ENCODE data around the gene SMAGP. TPM values are rescaled to one million over a fixed set of nuclear protein-coding genes. Genes with fewer than 3 reads are reported as not detected.
"Not testable (repeated sequence)": the region's sequence is repeated elsewhere in the genome, so short reads cannot be mapped to it uniquely, and the experiment has no call there.

Gene SMAGP
- total and polyA plus RNA-seq, 4 donors, result 2.4 to 6.4 (median 4.2) TPM

DNA sequence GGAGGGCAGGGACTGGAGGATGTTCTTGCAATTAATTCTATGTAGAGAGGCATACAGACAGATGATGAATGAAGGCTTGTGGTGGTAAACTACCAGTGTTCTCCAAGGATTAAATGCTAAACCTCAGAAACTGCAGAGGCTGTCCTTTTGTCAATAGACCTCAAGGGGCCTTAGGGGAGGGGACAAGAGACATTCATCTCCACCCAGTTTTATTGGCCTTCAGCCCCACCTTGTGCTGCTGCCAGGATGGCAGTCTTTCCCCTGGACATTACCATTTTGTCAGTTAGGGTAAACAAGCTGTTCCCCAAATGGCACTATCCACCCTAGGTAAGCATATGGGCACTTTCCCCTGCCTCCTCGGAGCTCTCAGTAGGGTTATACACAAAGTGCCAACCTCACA, 4.9 kb upstream of the SMAGP start:
- no peak for DNase-seq (ENCODE audit: low spot score)

DNA sequence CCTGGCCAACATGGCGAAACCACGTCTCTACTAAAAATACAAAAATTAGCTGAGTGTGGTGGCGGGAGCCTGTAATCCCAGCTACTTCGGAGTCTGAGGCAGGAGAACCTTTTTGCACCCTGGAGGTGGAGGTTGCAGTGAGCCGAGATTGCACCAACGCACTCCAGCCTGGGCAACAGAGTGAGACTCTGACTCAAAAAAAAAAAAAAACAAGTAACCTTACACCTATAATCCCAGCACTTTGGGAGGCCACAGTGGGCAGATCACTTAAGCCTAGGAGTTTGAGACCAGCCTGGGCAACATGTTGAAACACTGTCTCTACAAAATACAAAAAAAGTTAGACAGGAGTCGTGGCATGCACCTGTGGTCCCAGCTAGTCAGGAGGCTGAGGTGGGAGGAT, 2.6 kb upstream of the SMAGP start:
- WGBS, result 96% methylated on average over 7 of the region's 7 CpGs
- H3K9ac ChIP-seq (ENCODE audit: low read depth in 1 of 2, low read length in 2 of 2); H3K4me3 ChIP-seq (ENCODE audit: low read depth in 1 of 3, low read length in 3 of 3); DNase-seq (ENCODE audit: low spot score); H3K36me3 ChIP-seq (ENCODE audit: control insufficient read depth in 4 of 4, insufficient read depth in 3 of 4, low read depth in 1 of 4, low read length in 3 of 4); H3K9me3 ChIP-seq (ENCODE audit: control insufficient read depth in 4 of 4, low read length in 3 of 4); H3K27ac ChIP-seq (ENCODE audit: low read depth in 1 of 2, low read length in 2 of 2); H3K27me3 ChIP-seq (ENCODE audit: control insufficient read depth in 4 of 4, insufficient read depth in 4 of 4, low read length in 3 of 4): not testable (repeated sequence)
- H3K4me1 ChIP-seq (ENCODE audit: control insufficient read depth in 4 of 4, insufficient read depth in 4 of 4, low read length in 3 of 4), result peaks cover 0 to 17% (median 13%) of the 10 kb centered on the region in 4 donors

More for the DNA sequence above, 4.9 kb upstream of the SMAGP start:
- H3K4me1 ChIP-seq (ENCODE audit: control insufficient read depth in 4 of 4, insufficient read depth in 4 of 4, low read length in 3 of 4), result peaks cover 0 to 12% (median 9%) of the 10 kb centered on the region in 4 donors
- H3K36me3 ChIP-seq (ENCODE audit: control insufficient read depth in 4 of 4, insufficient read depth in 3 of 4, low read depth in 1 of 4, low read length in 3 of 4), result no peaks in the 10 kb centered on the region
- TF ChIP-seq, protein P1, sequence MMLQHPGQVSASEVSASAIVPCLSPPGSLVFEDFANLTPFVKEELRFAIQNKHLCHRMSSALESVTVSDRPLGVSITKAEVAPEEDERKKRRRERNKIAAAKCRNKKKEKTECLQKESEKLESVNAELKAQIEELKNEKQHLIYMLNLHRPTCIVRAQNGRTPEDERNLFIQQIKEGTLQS (IDR thresholded peaks at IDR 0.05), result no peak
- TF ChIP-seq, protein P2, sequence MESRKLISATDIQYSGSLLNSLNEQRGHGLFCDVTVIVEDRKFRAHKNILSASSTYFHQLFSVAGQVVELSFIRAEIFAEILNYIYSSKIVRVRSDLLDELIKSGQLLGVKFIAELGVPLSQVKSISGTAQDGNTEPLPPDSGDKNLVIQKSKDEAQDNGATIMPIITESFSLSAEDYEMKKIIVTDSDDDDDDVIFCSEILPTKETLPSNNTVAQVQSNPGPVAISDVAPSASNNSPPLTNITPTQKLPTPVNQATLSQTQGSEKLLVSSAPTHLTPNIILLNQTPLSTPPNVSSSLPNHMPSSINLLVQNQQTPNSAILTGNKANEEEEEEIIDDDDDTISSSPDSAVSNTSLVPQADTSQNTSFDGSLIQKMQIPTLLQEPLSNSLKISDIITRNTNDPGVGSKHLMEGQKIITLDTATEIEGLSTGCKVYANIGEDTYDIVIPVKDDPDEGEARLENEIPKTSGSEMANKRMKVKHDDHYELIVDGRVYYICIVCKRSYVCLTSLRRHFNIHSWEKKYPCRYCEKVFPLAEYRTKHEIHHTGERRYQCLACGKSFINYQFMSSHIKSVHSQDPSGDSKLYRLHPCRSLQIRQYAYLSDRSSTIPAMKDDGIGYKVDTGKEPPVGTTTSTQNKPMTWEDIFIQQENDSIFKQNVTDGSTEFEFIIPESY (IDR thresholded peaks at IDR 0.05), result no peak
- TF ChIP-seq EGR1 (IDR thresholded peaks at IDR 0.05; ENCODE audit: low read depth in 2 of 2) (no peak), GABPA (IDR thresholded peaks at IDR 0.05 in 1 of 2, conservative IDR thresholded peaks at IDR 0.05 in 1 of 2) (no peak), HNF4A (conservative IDR thresholded peaks at IDR 0.05) (no peak), RXRA (IDR thresholded peaks at IDR 0.05) (no peak), HNF4G (IDR thresholded peaks at IDR 0.05) (no peak), TAF1 (conservative IDR thresholded peaks at IDR 0.05) (no peak), JUND (IDR thresholded peaks at IDR 0.05) (no peak), RAD21 (IDR thresholded peaks at IDR 0.05) (no peak), FOXA1 (IDR thresholded peaks at IDR 0.05) (no peak), NR2F2 (IDR thresholded peaks at IDR 0.05) (no peak), SP1 (IDR thresholded peaks at IDR 0.05) (no peak), YY1 (IDR thresholded peaks at IDR 0.05) (no peak)
- TF ChIP-seq, protein P3, sequence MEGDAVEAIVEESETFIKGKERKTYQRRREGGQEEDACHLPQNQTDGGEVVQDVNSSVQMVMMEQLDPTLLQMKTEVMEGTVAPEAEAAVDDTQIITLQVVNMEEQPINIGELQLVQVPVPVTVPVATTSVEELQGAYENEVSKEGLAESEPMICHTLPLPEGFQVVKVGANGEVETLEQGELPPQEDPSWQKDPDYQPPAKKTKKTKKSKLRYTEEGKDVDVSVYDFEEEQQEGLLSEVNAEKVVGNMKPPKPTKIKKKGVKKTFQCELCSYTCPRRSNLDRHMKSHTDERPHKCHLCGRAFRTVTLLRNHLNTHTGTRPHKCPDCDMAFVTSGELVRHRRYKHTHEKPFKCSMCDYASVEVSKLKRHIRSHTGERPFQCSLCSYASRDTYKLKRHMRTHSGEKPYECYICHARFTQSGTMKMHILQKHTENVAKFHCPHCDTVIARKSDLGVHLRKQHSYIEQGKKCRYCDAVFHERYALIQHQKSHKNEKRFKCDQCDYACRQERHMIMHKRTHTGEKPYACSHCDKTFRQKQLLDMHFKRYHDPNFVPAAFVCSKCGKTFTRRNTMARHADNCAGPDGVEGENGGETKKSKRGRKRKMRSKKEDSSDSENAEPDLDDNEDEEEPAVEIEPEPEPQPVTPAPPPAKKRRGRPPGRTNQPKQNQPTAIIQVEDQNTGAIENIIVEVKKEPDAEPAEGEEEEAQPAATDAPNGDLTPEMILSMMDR (IDR thresholded peaks at IDR 0.05; ENCODE audit: low read depth, low read length, missing input control), result no peak
- TF ChIP-seq, protein P4, sequence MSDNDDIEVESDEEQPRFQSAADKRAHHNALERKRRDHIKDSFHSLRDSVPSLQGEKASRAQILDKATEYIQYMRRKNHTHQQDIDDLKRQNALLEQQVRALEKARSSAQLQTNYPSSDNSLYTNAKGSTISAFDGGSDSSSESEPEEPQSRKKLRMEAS (IDR thresholded peaks at IDR 0.05), result no peak
- TF ChIP-seq, protein P5, sequence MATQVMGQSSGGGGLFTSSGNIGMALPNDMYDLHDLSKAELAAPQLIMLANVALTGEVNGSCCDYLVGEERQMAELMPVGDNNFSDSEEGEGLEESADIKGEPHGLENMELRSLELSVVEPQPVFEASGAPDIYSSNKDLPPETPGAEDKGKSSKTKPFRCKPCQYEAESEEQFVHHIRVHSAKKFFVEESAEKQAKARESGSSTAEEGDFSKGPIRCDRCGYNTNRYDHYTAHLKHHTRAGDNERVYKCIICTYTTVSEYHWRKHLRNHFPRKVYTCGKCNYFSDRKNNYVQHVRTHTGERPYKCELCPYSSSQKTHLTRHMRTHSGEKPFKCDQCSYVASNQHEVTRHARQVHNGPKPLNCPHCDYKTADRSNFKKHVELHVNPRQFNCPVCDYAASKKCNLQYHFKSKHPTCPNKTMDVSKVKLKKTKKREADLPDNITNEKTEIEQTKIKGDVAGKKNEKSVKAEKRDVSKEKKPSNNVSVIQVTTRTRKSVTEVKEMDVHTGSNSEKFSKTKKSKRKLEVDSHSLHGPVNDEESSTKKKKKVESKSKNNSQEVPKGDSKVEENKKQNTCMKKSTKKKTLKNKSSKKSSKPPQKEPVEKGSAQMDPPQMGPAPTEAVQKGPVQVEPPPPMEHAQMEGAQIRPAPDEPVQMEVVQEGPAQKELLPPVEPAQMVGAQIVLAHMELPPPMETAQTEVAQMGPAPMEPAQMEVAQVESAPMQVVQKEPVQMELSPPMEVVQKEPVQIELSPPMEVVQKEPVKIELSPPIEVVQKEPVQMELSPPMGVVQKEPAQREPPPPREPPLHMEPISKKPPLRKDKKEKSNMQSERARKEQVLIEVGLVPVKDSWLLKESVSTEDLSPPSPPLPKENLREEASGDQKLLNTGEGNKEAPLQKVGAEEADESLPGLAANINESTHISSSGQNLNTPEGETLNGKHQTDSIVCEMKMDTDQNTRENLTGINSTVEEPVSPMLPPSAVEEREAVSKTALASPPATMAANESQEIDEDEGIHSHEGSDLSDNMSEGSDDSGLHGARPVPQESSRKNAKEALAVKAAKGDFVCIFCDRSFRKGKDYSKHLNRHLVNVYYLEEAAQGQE (IDR thresholded peaks at IDR 0.05), result no peak
- no peaks in the 10 kb centered on the region for H3K27me3 ChIP-seq (ENCODE audit: control insufficient read depth in 4 of 4, insufficient read depth in 4 of 4, low read length in 3 of 4)
- no peak overlapping the region for H3K4me3 ChIP-seq (ENCODE audit: low read depth in 1 of 3, low read length in 3 of 3)
- H3K27ac ChIP-seq (ENCODE audit: low read depth in 1 of 2, low read length in 2 of 2), result no peak overlapping the region
- 79% methylated on average over 1 of the region's 1 CpG for whole genome bisulfite sequencing
- H3K9me3 ChIP-seq (ENCODE audit: control insufficient read depth in 4 of 4, low read length in 3 of 4), result no peaks in the 10 kb centered on the region
- no peak overlapping the region for H3K9ac ChIP-seq (ENCODE audit: low read depth in 1 of 2, low read length in 2 of 2)

Data from liver (tissue), 9 donors.